Measurements from ENCODE around the gene KLHL14.

Gene KLHL14

GRCh38 chr18:32629292-32629691 is 143.5 kb downstream of the KLHL14 start:
- no peak for DNase-seq

GRCh38 chr18:32624182-32624723 is 148.6 kb downstream of the KLHL14 start:
- DNase-seq: no peak

- DNase-seq: no peak
Measured at GRCh38 chr18:32623563-32623962, 149.3 kb downstream of the KLHL14 start.
